GM12801 (cell line): ENCODE data around the gene COPS7B.

Experiments used
- TF ChIP-seq, protein P1 (sequence below): IDR thresholded peaks from one replicate; pipeline ENCODE4 v1.5.1; 2011; ENCODE audit warnings: control low read depth; ENCODE audit not compliant: insufficient read length; ENCODE audit errors: extremely low read depth

Gene COPS7B

DNA sequence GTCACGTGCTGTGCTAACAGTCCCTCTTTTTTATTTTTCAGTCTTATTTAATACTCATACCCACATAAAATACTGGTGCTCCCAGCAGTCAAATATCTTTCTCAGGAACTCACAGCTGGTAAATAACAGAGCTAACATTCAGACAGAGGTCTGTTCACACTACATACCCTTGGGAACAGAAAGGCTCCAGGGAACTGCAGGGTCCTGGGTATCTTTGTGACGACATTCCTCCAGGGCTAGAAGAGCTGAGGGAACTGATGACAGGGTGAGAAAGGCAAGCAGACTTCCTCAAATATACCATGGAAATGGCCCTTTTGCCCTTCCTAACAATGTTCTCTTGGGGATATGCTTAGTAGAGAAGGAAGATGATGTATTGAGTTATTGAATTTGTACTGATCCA is 24.5 kb upstream of the COPS7B start:
- TF ChIP-seq, protein P1, sequence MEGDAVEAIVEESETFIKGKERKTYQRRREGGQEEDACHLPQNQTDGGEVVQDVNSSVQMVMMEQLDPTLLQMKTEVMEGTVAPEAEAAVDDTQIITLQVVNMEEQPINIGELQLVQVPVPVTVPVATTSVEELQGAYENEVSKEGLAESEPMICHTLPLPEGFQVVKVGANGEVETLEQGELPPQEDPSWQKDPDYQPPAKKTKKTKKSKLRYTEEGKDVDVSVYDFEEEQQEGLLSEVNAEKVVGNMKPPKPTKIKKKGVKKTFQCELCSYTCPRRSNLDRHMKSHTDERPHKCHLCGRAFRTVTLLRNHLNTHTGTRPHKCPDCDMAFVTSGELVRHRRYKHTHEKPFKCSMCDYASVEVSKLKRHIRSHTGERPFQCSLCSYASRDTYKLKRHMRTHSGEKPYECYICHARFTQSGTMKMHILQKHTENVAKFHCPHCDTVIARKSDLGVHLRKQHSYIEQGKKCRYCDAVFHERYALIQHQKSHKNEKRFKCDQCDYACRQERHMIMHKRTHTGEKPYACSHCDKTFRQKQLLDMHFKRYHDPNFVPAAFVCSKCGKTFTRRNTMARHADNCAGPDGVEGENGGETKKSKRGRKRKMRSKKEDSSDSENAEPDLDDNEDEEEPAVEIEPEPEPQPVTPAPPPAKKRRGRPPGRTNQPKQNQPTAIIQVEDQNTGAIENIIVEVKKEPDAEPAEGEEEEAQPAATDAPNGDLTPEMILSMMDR, result no peak

DNA sequence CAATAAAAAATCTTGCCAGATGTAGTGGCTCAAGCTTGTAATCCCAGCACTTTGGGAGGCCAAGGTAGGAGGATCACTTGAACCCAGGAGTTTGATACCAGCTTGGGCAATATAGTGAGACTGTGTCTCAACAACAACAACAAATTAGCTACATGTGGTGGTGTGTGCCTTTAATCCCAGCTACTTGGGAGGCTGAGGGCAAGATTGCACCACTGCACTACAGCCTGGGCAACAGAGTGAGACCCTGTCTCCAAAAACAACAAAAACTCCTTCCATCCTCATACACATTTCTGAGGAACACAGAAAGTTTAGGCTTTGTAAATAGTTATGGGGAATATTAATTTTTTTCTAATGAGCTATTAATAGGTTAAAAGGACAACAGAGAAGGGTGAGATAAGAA is 22.1 kb upstream of the COPS7B start:
- TF ChIP-seq, protein P1, result no peak

DNA sequence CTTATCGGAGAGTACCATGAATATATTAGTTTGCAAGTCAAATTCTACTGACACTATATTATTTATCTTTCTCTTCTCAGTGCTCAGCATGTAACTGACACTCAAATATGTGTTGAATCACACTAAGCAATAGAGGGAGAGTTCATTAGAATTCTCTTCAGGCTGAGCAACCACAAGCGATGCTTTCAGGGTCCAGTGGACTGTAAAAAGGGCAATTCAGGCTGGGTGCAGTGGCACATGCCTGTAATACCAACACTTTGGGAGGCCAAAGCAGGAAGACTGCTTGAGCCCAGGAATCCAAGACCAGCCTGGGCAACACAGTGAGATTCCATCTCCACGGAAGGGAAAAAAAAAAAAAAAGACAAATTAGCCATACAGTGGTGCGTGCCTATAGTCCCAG is 21.5 kb upstream of the COPS7B start:
- TF ChIP-seq, protein P1, result no peak

DNA sequence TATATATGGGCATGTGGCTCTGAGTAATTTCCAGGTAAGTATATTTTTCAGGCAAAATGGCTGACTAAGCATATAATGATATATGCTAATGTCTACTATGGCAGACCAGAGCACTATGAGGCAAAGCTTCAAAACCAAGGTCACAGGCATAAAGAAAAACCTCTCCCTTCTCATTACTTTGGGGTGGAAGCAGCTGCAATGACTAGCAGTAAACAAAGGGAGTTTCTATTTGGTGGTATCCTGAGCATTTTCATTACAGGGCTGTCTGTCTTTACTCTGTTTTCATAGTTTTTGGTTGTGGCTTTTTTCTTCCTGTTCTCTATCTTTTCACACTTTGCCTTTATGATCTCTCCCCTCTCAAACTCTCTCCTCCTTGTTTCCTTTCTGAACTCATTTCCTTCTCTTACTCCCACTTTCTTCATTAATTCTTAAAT is 20.7 kb upstream of the COPS7B start:
- TF ChIP-seq, protein P1, result no peak

DNA sequence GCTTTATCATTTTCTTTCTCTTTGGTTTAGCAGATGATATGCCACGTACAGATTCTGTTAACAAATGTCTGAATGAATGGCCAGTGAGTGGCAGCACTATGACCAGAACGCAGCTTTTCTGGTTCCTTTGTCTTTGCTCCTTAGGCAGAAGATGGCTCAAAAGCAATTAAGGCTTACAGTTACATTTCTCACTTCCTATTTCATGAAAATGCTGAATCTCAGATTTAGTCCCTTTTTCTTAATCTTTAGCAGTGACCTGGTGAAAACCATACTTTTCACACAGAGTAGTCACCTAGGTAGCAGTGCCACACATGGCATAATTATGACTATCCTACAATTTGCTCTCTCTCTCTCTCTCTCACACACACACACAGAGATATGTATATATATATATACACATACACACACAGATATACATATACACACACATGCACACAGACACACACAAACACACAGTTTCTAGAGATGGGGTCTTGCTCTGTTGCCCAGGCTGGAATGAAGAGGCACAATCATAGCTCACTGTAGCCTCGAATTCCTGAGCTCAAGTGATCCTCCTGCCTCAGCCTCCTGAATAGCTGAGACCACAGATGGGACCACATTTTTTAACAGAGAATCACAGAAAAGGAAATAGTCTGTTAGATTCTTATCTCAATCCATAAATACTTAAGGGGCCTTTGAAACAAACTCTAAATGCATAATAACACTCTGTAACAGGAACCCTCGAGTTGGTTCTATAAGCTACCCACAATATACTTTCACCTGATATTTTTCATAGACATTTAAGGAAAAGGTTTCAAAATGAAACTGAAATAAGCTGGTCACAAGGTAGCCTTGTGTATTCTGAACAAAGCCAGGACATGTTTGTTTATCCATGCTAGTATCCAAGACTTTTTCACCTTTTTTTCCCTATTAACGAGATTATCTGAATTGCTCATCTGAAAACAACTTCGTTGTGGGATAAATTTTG is 16.8 kb upstream of the COPS7B start:
- TF ChIP-seq, protein P1, result no peak

DNA sequence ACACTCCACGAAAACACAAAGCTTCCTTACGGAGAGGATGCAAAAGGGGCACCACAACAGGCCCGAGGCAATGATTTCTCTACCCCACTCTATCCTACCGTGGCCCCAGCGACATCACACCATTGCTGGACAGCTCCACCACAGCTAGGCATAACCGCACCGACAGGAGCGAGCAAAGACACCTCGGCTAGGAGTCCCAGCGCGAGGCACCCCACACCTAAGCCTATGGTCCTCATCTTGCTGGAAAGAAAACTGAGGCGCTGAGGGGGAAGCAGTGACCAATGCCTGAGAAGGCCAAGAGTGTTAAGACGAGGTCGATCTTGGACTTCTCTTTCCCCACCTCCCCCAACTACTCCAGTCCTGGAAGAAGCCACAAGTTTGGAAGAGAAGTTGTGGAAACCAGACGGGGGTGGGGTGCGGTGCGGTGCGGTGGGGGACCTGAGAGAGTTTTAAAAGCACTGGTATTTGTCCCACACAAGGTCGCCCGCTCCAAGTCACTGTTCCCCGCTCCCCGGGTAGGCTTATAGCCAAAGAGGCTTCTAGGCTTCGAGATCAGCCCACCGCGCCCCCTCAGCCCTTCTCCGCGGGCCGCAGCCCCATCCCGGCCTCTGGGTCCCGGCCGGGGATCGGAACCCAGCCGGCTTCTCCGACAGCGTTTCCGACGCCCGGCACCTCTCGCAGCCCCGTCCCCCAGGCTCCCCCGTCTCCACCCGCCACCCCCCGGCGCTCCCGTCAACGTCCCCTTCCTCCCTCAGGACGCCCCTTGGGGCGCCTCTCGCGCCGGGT is 5.9 kb upstream of the COPS7B start:
- TF ChIP-seq, protein P1, result no peak
